T-cell (primary cell): Measurements from ENCODE around the gene RAB30. TPM values are rescaled to one million over a fixed set of nuclear protein-coding genes. Genes with fewer than 3 reads are reported as not detected.

Source experiments
- ATAC-seq, 4 experiments: fragments of 200-7000 bp in 3 of 4; fragments of 150-1000 bp in 1 of 4; cut with Tn5 transposase; replicated peaks in 1 of 4; 1 replicate in 3 of 4; 2 replicates in 1 of 4; pipeline ENCODE4 v1.10.0; 2021; ENCODE audit warnings: moderate library complexity in 3 of 4, mild to moderate bottlenecking in 2 of 4, moderate number of reproducible peaks in 1 of 4
- CTCF ChIA-PET, 2 donors: fragments of 300-600 bp; sonication (Branson Sonifier 250); formaldehyde crosslinking; loops; one replicate each; lab custom pipeline; 2022; ENCODE audit warnings: antibody characterized with exemption in 2 of 2; lab: Charles Lee
- POLR2A ChIA-PET, 2 donors: fragments of 300-600 bp; sonication (Branson Sonifier 250); formaldehyde crosslinking; loops; one replicate each; lab custom pipeline; 2022; ENCODE audit warnings: antibody characterized with exemption in 2 of 2; lab: Charles Lee
- DNase-seq, 35 experiments: peaks; one replicate each; pipeline versions ENCODE4 v3.0.0 to v3.0.0-alpha.2; 2013 to 2023
- H3K27ac ChIP-seq: one replicate; pipeline ENCODE4 v1.5.1; 2013; ENCODE audit warnings: low read length
- H3K27me3 ChIP-seq, 2 experiments: replicated peaks in 1 of 2; 1 replicate in 1 of 2; 2 replicates in 1 of 2; pipeline versions ENCODE4 v1.6.1 to v1.7.0; 2013; ENCODE audit warnings: low read length in 1 of 2, mixed read lengths in 1 of 2; ENCODE audit not compliant: control insufficient read depth in 2 of 2, insufficient read depth in 2 of 2; ENCODE audit errors: extremely low read depth in 1 of 2
- H3K36me3 ChIP-seq, 2 donors: 1 replicate in 1 of 2; 2 replicates in 1 of 2; pipeline versions ENCODE4 v1.6.1 to v1.7.0; 2013; ENCODE audit warnings: low read length in 1 of 2; ENCODE audit not compliant: control insufficient read depth in 2 of 2, insufficient read depth in 1 of 2; ENCODE audit errors: extremely low read depth in 1 of 2
- H3K4me1 ChIP-seq, 2 experiments: 1 replicate in 1 of 2; 2 replicates in 1 of 2; pipeline versions ENCODE4 v1.6.1 to v1.7.0; 2013; ENCODE audit warnings: low read length in 2 of 2, mixed read lengths in 1 of 2; ENCODE audit not compliant: insufficient read depth in 2 of 2, control insufficient read depth in 1 of 2; ENCODE audit errors: extremely low read depth in 1 of 2
- H3K4me3 ChIP-seq, 2 donors: 1 replicate in 1 of 2; 2 replicates in 1 of 2; pipeline versions ENCODE4 v1.5.1 to v1.7.0; 2013; ENCODE audit warnings: mild to moderate bottlenecking in 2 of 2, low read length in 1 of 2, moderate library complexity in 1 of 2; ENCODE audit not compliant: control insufficient read depth in 1 of 2; ENCODE audit errors: extremely low read depth in 1 of 2
- H3K9me3 ChIP-seq: 2 replicates; pipeline ENCODE4 v1.7.0; 2013
- H3K27ac Mint-ChIP-seq, 2 donors: one replicate each; pipeline ENCODE4 v1.8.0; 2020 to 2021; ENCODE audit warnings: mild to moderate bottlenecking in 2 of 2, mixed read lengths in 2 of 2
- H3K27me3 Mint-ChIP-seq, 2 donors: one replicate each; pipeline ENCODE4 v1.8.0; 2021 to 2022; ENCODE audit warnings: mixed read lengths in 2 of 2
- H3K36me3 Mint-ChIP-seq: one replicate; pipeline ENCODE4 v1.8.0; 2021; ENCODE audit warnings: mixed read lengths
- H3K4me1 Mint-ChIP-seq, 3 donors: one replicate each; pipeline ENCODE4 v1.8.0; 2020 to 2022; ENCODE audit warnings: mixed read lengths in 3 of 3, mild to moderate bottlenecking in 1 of 3
- H3K4me3 Mint-ChIP-seq, 3 donors: one replicate each; pipeline ENCODE4 v1.8.0; 2020 to 2022; ENCODE audit warnings: mild to moderate bottlenecking in 3 of 3, mixed read lengths in 3 of 3, moderate library complexity in 3 of 3
- H3K9me3 Mint-ChIP-seq, 3 donors: one replicate each; pipeline ENCODE4 v1.8.0; 2020 to 2022; ENCODE audit warnings: mixed read lengths in 3 of 3
- WGBS: methylation state at CpG from one replicate; pipeline ENCODE4 v1.1.5; 2013; ENCODE audit warnings: missing lambda C conversion rate; ENCODE audit not compliant: insufficient coverage; 5-methylcytosine and 5-hydroxymethylcytosine counted together
- total RNA-seq, 35 experiments: library from RNA in 6 of 35; stranded (reverse) in 6 of 35; fragments of 120-200 nt in 1 of 35; gene quantifications; one replicate each; pipeline versions ENCODE4 v1.2.1 to v1.2.4 and lab custom pipeline; 2013 to 2026

Gene RAB30
- total RNA-seq, 5 donors from 2014 or later (not counting 1 experiment from before 2014, with no cell fraction given) = 18.6 to 44.5 (median 20.1) TPM

- Mint-ChIP-seq H3K27me3 (no peaks in the 10 kb centered on the region), H3K4me1 (peaks cover 6 to 44% (median 42%) of the 10 kb centered on the region in 3 donors), H3K36me3 (peaks cover 16% of the 10 kb centered on the region), H3K9me3 (no peaks in the 10 kb centered on the region), H3K27ac (no peak overlapping the region), H3K4me3 (no peak overlapping the region)
- no peaks in the 10 kb centered on the region for H3K27me3 ChIP-seq
- ChIA-PET POLR2A (interaction anchor here (0.5 to 1.4 kb wide), 7 partner anchors 17 to 163 kb away, joined by 3 to 5 read pairs (median 3); no protein-coding TSS in a partner anchor), CTCF (interaction anchor here (0.6 to 1.6 kb wide), 6 partner anchors 9 to 176 kb away, joined by 3 to 8 read pairs (median 4); no protein-coding TSS in a partner anchor)
- H3K9me3 ChIP-seq = no peaks in the 10 kb centered on the region
- H3K27ac ChIP-seq = no peak overlapping the region
- DNase-seq (no peak), ATAC-seq (no peak)
- no peak overlapping the region for H3K4me3 ChIP-seq
- H3K4me1 ChIP-seq = peaks cover 25 to 28% of the 10 kb centered on the region in 2 experiments
- peaks cover 6% of the 10 kb centered on the region in 2 donors for H3K36me3 ChIP-seq
These were observed 2.2 kb upstream of the RAB30 start for GRCh38 chr11:83073884-83074283.

- Mint-ChIP-seq H3K4me1 (peaks cover 6 to 39% (median 38%) of the 10 kb centered on the region in 3 donors), H3K27ac (no peak overlapping the region), H3K4me3 (no peak overlapping the region), H3K27me3 (no peaks in the 10 kb centered on the region), H3K9me3 (no peaks in the 10 kb centered on the region), H3K36me3 (peaks cover 16% of the 10 kb centered on the region)
- H3K9me3 ChIP-seq = no peaks in the 10 kb centered on the region
- H3K4me1 ChIP-seq = peaks cover 25 to 28% of the 10 kb centered on the region in 2 experiments
- CTCF ChIA-PET = interaction anchor here in 1 of 2 donors (1.1 kb wide), 1 partner anchor 10 kb away, joined by 6 read pairs; no protein-coding TSS in a partner anchor
- POLR2A ChIA-PET = interaction anchor here (0.5 to 0.6 kb wide), 3 partner anchors 17 to 162 kb away, joined by 3 read pairs; no protein-coding TSS in a partner anchor
- no CpG with 5 or more reads among the region's 1 CpG for WGBS
- DNase-seq (no peak), ATAC-seq (no peak)
- H3K36me3 ChIP-seq = peaks cover 6% of the 10 kb centered on the region in 2 donors
- H3K27ac ChIP-seq = peak overlapping the region; percentile 91
- no peaks in the 10 kb centered on the region for H3K27me3 ChIP-seq
- H3K4me3 ChIP-seq = peak overlapping the region; percentile 83 to 84
These were observed 1.6 kb upstream of the RAB30 start for GRCh38 chr11:83073258-83073657.

- DNase-seq (peak in 2 of 35 experiments; percentile 3 to 4), ATAC-seq (no peak)
- Histone ChIP-seq H3K36me3 (peaks cover 6% of the 10 kb centered on the region in 2 donors), H3K4me1 (peaks cover 25 to 28% of the 10 kb centered on the region in 2 experiments), H3K4me3 (peak overlapping the region; percentile 83 to 84), H3K27me3 (no peaks in the 10 kb centered on the region), H3K9me3 (no peaks in the 10 kb centered on the region), H3K27ac (peak overlapping the region; percentile 91)
- no peaks in the 10 kb centered on the region for H3K27me3 Mint-ChIP-seq
- no peak overlapping the region for H3K27ac Mint-ChIP-seq
- 30% methylated on average over 9 of the region's 31 CpGs for WGBS
- ChIA-PET CTCF (interaction anchor here (0.8 to 1.4 kb wide), 7 partner anchors 10 to 117 kb away, joined by 3 to 11 read pairs (median 4); partner anchors contain the start of gene PCF11 (in 1 of the 2)), POLR2A (interaction anchor here in 1 of 2 donors (1.5 to 1.8 kb wide), 4 partner anchors 10 to 172 kb away, joined by 4 to 22 read pairs (median 9); partner anchors contain the start of genes PCF11 and PRCP)
- no peaks in the 10 kb centered on the region for H3K9me3 Mint-ChIP-seq
- peaks cover 16% of the 10 kb centered on the region for H3K36me3 Mint-ChIP-seq
- peaks cover 7 to 36% (median 35%) of the 10 kb centered on the region in 3 donors for H3K4me1 Mint-ChIP-seq
- H3K4me3 Mint-ChIP-seq = no peak overlapping the region
These were observed 899 bp upstream of the RAB30 start for GRCh38 chr11:83072350-83073242.

- ATAC-seq = no peak
- Mint-ChIP-seq H3K4me1 (peaks cover 10 to 40% (median 39%) of the 10 kb centered on the region in 3 donors), H3K27me3 (no peaks in the 10 kb centered on the region), H3K4me3 (no peak overlapping the region), H3K36me3 (peaks cover 17% of the 10 kb centered on the region), H3K9me3 (no peaks in the 10 kb centered on the region), H3K27ac (no peak overlapping the region)
- Histone ChIP-seq H3K27me3 (no peaks in the 10 kb centered on the region), H3K4me3 (peak overlapping the region; percentile 83 to 84), H3K9me3 (no peaks in the 10 kb centered on the region), H3K36me3 (peaks cover 0 to 6% of the 10 kb centered on the region in 2 donors), H3K4me1 (peaks cover 23 to 28% of the 10 kb centered on the region in 2 experiments), H3K27ac (peak overlapping the region; percentile 91)
- CTCF ChIA-PET = interaction anchor here (0.6 to 1.4 kb wide), 4 partner anchors 27 to 87 kb away, joined by 4 to 11 read pairs (median 7); partner anchors contain the start of gene PCF11 (in 1 of the 2)
- WGBS = 0% methylated on average over 15 of the region's 22 CpGs
- DNase-seq = peak in 11 of 35 experiments; percentile 4 to 50 (median 18)
- POLR2A ChIA-PET = interaction anchor here (0.6 to 1.8 kb wide), 8 partner anchors 8 to 171 kb away, joined by 3 to 22 read pairs (median 4); partner anchors contain the start of genes PCF11 (in 1 of the 2) and PRCP (in 1 of the 2)
These were observed 748 bp downstream of the RAB30 start for GRCh38 chr11:83070731-83071566.

GRCh38 chr11:83070044-83070701 lies 1.5 kb downstream of the RAB30 start:
- CTCF ChIA-PET = interaction anchor here in 1 of 2 donors (0.6 kb wide), 1 partner anchor 88 kb away, joined by 4 read pairs; no protein-coding TSS in a partner anchor
- H3K27me3 ChIP-seq = no peaks in the 10 kb centered on the region
- no peak overlapping the region for H3K4me3 Mint-ChIP-seq
- H3K36me3 ChIP-seq = peaks cover 0 to 6% of the 10 kb centered on the region in 2 donors
- POLR2A ChIA-PET = interaction anchor here (0.6 to 0.8 kb wide), 3 partner anchors 87 to 165 kb away, joined by 3 read pairs; partner anchors contain the start of gene PCF11 (in 1 of the 2)
- peaks cover 10 to 37% (median 37%) of the 10 kb centered on the region in 3 donors for H3K4me1 Mint-ChIP-seq
- H3K9me3 Mint-ChIP-seq = no peaks in the 10 kb centered on the region
- H3K27me3 Mint-ChIP-seq = no peaks in the 10 kb centered on the region
- H3K4me1 ChIP-seq = peaks cover 21 to 28% of the 10 kb centered on the region in 2 experiments
- no peak for ATAC-seq
- peak overlapping the region; percentile 25 to 84 for H3K4me3 ChIP-seq
- WGBS = 60% methylated on average over 2 of the region's 3 CpGs
- H3K9me3 ChIP-seq = no peaks in the 10 kb centered on the region
- H3K36me3 Mint-ChIP-seq = peaks cover 17% of the 10 kb centered on the region
- H3K27ac Mint-ChIP-seq = peak overlapping the region; percentile 19 to 35
- peak overlapping the region; percentile 91 for H3K27ac ChIP-seq
- DNase-seq = no peak
